GM12865 (cell line): ENCODE measurements around the gene TTLL5.

ENCODE experiments used
- DNase-seq: peaks from one replicate; pipeline ENCODE4 v3.0.0; 2010; ENCODE audit warnings: low read depth
- H3K4me3 ChIP-seq: 2 replicates; pipeline ENCODE4 v1.5.1; 2011; ENCODE audit warnings: mild to moderate bottlenecking, low read depth, low read length, control low read depth
- CTCF ChIP-seq: IDR thresholded peaks from 2 replicates; pipeline ENCODE4 v1.5.1; 2011; ENCODE audit warnings: low read length, control low read depth, low read depth, inconsistent platforms; ENCODE audit not compliant: insufficient read depth; ENCODE audit errors: missing control alignments

Gene TTLL5

GRCh38 chr14:75705014-75705413 is 44.0 kb downstream of the TTLL5 start:
- no peak for DNase-seq
- no peak overlapping the region for H3K4me3 ChIP-seq
- no peak for TF ChIP-seq CTCF

GRCh38 chr14:75709207-75709812 is 48.3 kb downstream of the TTLL5 start:
- DNase-seq, result peak; percentile 85
- peak; percentile 70 for TF ChIP-seq CTCF

GRCh38 chr14:75711105-75711795 is 50.2 kb downstream of the TTLL5 start:
- no peak overlapping the region for H3K4me3 ChIP-seq
- TF ChIP-seq CTCF, result peak; percentile 70
- peak; percentile 61 for DNase-seq

More at GRCh38 chr14:75709207-75709812, 48.3 kb downstream of the TTLL5 start:
- no peak overlapping the region for H3K4me3 ChIP-seq

- peak; percentile 76 for DNase-seq
- TF ChIP-seq CTCF, result no peak
- no peak overlapping the region for H3K4me3 ChIP-seq
These were observed 50.8 kb downstream of the TTLL5 start for GRCh38 chr14:75711796-75712211.

GRCh38 chr14:75714991-75715390 is 53.9 kb downstream of the TTLL5 start:
- no peak overlapping the region for H3K4me3 ChIP-seq
- DNase-seq, result no peak
- TF ChIP-seq CTCF, result no peak

- no peak overlapping the region for H3K4me3 ChIP-seq
- TF ChIP-seq CTCF, result no peak
- no peak for DNase-seq
These were observed 55.1 kb downstream of the TTLL5 start for GRCh38 chr14:75715926-75716780.
